CD4-positive, alpha-beta T cell treated with Interleukin-4 for 1 hour (primary cell): ENCODE measurements around the gene ATP12A.
A peak's percentile ranks its signal among the peaks of the same experiment; 100 is the strongest.

Experiments
- DNase-seq, 2 donors: peaks; one replicate each; pipeline ENCODE4 v3.0.0-alpha.2; 2020 to 2022

ATP12A gene

DNA sequence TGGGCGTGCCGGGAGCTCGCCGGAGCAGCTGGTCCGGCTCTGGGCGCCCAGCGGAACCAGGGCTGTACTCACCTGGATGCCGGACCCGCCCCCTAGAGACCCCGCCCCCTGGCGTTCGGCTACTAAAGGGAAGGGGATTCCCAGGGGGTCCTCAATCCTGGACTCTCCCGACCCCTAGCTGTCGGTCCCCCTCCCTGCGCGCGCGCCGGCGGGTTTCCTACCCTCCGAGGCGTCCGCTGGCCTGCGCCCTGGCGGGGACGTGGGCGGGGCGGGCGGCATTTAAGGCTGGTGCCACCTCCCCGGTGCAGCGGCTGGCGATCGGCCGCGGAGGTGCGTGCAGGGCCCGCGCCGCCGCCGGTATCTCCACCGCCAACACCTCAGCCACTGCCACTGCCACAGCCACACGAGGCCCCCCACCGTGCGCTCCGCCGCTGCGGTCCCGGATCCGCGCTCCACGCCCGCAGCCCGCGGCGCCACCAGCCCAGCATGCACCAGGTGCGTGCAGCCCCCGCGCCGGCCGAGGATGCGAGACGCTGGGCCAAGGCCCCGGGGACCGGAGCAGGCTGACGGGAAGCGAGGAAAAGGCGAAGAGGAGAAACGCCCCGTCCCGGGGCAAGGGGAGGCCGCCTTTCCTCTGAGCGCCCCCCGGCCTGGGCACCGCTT lies at the start of gene ATP12A:
Gene ATP12A (plus strand): TSS at position 151 of the 663 bp plus-strand sequence. CDS start 336 bp downstream, at position 487.
- peak; percentile 15 to 40 for DNase-seq

DNA sequence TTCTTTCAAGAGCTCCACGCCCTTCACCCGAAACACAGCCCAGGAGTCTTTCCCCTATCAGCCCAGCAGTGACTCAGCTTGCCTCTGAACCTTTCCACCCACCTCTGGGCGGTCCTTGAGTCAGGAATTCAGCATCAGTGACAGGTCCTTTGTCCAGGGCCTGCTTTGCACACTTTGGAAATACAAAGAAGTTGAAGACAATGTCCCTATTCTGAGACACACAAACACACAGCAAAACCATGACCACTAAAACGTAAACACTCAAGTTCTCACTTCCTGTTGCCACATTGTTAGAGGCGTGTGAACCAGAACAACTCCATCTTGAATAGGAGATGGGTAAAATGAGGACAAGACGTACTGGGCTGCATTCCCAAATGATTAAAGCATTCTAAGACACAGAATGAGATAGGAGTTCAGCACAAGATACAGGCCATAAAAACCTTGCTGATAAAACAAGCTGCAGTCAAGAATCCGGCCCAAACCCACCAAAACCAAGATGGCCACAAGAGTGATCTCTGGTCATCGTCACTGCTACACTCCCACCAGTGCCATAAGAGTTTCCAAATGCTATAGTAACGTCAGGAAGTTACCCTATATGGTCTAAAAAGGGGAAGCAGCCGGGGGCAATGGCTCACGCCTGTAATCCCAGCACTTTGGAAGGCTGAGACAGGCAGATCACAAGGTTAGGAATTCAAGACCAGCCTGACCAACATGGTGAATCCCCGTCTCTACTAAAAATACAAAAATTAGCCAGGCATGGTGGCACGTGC lies 49.2 kb upstream of the ATP12A start:
- DNase-seq: no peak

DNA sequence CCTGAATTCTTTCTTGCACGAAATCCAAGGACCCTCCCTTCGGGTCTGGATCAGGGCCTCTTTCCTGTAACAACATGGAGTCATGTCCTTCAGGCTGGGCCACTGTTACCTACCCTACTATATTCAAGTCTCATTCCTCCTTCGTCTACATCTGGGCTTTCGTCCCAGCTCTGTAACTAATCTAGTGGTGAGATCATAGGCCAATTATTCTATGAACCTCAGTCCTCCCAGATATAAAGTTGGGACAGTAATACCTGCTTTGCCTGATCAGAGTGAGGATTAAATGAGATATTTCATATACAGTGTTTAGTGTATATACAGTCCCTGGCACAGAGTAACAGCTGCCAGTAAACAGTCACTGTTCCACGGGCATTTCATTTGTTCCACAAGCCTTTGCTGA lies 48.3 kb upstream of the ATP12A start:
- DNase-seq: no peak

DNA sequence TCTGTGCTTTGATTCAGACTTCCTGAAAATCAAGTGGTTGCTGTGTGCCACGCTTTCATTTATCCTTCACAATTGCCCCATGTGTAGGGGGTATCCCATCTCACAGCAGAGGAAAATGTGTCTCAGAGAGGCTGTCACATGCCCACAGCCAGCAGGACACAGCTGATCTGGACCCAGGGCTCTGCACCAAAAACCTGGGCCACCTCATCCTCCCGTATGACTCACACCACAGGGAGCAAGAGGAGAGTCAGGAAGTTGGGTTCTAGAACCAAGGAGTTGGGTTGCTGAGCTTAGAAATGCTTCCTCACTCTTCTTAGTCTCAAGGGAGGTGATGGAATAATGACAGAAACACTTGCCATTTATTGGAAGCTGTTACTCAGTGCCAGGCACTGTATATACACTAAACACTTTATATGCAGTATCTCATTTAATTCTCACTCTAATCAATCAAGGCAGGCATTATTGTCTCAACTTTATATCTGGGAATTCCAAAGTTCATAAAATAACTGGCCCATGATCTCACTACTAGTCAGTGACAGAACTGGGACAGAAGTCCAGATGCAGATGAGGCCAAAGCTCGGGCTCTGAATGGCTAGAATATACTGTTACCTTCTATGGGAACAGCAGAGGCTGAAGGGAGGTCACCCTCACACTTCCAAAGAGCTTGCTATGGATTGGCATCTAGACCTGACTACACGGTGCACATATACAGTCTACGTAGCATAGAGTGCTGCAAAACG lies 47.7 kb upstream of the ATP12A start:
- DNase-seq: no peak

DNA sequence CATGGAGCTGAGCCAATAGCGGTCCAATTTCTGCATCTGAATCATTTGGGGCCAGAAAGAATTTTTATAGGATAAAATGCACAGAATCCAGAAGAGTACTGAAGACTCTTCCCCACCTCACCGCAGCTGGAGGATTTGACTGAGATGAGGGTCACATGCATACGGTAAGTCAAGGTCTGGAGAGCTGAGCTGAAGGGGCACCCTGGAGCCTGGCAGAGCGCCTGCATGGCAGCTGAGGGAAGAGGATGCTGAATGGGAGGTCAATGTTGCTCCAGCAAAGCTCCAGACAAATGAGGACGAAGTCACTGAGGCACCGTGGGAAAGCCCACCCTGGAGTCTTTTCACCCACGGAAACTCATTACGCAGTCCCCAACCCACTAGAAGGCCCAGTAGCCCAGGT lies 43.4 kb upstream of the ATP12A start:
- DNase-seq: no peak

DNA sequence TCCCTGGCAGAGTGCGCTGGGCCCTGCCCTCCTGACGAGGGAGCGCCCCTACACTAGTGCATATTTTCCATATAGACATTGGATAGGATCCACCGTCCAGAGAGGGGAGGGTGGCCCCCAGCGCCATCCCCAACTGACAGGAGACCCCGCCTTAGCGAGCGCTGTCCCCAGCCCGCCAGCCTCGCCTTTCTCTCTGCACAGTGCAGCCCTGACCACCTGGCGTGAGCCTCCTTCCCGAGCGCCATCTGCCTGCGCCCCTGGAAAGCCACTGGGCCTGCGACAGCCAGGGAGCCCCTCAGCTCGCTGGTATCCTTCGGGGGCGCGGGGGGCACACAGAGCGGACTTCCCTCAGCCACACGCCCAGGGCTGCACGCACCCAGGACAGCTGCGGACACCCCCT lies 42.1 kb upstream of the ATP12A start:
- DNase-seq: no peak

DNA sequence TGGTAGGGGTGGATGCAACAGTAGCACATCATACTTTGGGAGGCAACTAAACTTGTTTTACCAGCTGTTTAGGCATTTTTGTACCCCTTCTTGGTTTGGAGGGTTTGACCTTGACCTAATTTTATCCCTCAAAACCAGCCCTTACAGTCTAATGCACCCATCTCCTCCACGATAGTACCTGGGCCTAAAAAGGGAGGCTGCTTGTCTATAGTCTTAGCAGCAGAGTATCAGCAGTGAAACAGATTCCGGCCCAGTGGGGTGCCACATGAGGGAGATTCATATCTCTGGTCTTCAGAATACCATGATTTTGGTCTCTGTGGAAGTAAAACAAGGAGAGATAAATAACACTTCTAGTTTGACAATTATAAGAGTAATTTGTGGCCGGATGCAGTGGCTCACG lies 39.5 kb upstream of the ATP12A start:
- no peak for DNase-seq

DNA sequence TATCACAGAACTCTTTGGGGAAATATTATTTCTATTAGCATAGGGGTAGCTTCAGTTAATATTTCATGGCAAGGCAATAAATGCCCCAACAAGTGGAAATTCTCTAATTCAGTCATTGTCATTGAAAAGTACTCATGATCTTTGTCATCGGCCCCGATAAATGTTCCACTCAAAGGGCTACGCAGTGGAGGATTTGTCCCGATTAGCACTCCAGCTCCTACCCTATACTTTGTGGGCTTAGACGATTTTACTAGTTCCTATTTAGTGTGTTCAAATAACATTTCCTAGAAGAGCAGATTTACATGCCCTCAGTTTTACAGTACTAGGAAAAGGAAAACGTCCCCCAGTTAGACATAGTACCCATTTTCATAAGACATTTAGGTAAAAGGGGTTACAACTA lies 38.0 kb upstream of the ATP12A start:
- DNase-seq: no peak

DNA sequence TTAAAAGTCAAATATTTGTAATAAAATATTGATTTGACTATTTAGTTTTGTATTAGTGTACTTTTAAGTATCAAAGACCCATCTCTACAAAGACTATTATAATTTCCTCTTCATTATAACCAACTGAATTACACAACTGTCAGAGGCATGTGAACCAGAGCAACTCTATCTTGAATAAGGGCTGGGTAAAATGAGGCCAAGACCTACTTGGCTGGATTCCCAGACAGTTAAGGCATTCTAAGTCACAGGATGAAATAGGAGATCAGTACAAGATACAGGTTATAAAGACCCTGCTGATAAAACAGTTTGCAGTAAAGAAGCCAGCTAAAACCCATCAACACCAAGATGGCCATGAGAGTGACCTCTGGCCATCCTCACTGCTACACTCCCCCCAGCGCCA lies 36.2 kb upstream of the ATP12A start:
- DNase-seq: no peak

DNA sequence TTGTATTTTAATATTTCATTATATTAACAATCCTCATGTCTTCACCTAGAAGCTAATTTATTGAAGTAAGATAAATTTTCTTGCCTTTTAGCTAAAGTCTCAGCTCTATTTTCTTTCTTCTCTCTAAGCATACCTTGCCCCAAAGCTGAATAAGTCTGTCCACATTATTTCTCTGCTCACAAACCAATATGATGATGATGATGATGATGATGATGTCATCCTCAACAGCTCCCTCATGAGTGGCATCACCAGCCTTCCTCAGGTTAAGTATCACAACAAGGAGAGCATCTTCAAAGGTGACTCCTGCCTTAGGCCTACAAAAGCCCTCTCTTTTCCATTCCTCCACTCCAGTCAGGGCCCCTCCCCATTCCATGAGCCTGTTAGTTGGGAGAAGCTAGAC lies 31.9 kb upstream of the ATP12A start:
- DNase-seq: no peak

DNA sequence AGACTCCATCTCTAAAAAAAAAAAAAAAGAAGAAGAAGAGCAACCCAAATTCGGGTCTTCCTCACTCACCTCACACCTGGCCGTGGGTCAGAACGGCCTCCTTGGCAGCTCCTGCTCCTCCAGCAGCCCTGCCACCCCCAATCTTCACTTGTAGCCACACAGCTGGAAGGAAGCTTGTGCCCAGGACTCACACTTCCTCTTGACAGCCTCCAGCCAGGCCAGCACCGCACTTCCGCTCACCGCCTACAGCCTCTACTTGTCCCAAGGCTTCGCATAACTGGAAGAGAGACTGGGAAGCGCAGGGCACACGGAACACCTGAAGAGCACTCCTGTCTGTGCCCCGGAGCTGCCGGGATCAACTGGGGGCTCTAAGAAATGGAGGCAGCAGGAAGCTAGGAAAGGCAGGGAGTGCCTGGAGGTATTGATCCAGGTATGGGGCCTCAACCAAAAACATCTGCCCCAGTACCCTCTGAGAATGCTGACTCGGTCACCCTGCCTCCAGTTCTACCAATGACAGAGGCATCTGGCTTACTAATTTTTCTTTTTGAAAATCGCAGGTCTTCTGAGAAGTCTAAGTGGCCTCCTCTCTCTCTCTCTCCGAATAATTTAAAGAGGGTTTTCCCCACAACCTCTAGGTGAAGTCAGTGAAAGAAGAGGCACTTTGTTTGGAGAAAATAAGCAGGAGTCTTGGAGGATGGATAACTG lies 31.1 kb upstream of the ATP12A start:
- DNase-seq: no peak

DNA sequence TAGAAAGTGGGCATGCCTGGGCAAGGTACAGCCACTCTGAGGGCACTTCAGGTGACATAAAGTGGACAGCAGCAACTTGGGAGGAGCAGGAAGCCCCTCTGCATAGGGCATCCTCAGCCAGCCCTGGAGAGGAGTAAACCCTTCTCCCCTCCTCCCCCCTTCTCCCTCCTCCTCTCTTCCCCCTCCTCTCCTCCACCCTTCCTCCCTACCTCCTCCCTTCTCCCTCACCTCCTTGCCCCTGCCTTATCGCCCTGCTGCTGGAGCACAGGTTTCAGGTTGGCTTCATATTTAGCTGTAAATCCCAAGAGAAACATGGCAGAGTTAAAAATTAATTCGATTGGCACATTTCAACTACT lies 30.5 kb upstream of the ATP12A start:
- DNase-seq: no peak

DNA sequence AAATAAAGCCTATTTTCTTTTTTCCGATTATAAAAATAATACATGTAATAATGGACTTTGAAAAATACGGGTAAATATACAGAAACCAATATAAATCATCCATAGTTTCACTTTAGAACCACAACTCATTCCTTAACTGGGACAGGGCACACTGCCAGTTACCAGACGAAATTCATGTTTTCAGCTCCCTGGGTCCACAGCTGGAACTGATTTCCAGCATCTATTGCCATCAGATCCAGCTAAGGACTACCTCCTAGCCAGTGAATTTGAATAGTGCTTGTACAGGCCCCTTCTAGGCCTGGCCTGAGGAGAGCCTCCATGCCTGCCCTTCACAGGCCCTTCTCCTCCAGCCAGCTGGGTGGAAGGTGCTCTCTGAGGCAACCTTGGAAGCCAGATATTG lies 30.0 kb upstream of the ATP12A start:
- no peak for DNase-seq

DNA sequence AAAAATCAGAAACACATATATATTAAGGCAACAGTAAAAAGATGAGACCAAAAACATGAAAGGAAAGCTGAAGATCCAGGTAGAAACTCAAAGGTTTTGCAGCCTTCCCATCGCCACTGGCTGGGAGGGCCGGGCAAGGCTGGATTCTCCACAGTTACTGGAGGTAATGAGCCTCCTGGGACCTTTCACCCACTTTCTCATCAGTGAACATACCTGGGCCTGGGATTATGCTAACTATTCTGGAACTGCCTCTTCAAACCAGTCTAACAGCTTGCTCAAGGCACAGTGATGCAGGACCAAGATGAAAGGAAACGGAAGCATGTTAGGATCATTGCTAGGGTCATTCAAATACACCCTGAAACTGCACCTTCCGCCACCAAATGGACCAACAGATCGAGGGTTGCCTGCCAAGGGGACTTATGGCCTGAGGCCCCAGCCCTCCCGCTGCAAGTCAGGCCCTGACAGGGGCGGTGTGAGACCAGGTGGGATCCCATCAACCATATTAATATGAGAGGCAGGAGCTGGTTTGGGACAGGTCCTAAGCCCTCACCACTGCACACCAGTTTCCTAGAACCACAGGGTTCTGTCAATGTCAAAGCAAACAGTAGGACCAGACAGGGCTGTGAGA lies 28.4 kb upstream of the ATP12A start:
- DNase-seq: no peak

DNA sequence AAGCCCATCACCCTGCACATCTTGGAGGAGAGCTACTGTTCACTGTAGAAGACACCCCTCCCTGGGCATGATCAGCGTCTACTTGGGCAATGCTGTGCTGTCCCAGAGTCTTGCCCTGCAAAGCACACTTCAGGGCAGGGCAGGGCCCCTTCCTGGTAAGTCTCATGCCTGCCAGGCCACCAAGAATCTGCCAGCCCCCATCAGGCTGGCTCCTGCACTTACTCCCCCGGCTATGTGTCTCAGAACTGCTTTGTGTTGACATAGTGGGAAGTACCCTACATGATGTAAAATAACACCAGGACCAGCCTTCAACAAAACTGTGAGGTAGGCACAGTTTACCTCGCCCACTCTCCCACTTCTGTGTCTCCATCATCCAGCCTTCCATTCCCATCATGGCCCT lies 27.8 kb upstream of the ATP12A start:
- no peak for DNase-seq

DNA sequence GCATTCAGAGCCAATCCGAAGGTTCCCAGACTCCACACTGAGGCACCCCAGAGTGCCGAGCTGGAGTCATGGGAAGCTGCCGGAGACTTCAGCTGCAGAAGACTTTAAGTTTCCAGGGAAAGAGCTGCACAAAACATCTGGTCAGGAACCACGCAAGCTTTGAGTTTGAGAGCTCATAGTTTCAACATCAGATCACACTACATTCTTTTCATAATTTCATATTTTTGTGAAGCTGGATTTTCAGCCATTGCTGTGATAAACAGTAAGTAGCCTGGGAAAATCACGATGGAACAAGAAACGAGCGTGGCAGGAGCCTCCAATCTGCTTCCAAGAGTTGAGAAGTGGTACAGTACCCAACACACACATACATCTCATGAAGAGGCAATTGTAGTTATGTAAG lies 25.5 kb upstream of the ATP12A start:
- no peak for DNase-seq

DNA sequence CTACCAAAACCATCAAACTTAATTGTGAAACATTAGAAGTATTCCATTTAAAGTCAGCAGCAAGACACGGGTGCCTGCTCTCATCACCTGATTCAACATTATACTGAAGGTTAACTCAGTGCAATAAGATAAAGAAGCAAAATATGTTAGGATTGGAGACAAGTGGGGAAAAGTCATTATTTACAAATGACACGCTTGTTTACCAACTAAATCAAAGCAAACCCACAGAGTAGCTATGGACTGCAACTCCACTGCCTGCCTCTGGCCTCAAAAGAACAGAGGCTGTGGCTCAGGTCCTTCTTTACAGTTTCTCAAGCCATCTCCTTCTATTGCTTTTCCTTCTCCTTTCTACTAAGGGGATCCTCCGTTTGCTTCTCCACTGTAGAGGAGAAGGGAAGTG lies 21.0 kb upstream of the ATP12A start:
- no peak for DNase-seq

DNA sequence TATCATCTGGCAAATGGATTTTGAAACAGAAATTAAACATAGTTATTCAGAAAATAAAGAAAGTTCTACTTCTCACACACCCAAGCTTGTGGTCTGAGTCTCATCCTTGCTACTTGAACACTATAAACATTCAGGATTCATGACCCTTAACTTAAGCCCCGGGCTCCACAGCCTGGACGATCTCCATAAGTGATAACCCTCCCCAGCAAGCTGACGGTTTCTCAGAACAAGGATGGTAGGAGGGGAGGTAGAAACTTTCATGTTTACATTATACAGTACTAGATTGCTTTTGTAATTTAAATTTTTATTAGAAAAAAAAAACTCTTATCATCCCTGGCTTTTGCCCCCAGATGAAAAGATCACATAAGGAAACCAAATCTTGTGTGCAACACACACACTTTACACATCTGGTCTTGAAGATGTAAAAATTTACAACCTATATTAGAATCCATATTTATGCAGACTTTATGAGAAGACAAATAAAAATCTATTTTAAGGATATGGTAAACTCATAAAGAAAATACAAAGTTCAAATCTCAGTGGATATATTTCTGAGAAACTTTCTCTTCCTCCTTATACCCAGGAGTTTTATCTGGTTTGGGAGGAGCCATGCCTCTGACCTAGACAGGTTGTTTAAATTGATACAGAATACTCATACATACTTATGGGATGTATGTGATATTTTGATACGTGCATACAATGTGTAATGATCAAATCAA lies 20.0 kb upstream of the ATP12A start:
- DNase-seq: no peak

DNA sequence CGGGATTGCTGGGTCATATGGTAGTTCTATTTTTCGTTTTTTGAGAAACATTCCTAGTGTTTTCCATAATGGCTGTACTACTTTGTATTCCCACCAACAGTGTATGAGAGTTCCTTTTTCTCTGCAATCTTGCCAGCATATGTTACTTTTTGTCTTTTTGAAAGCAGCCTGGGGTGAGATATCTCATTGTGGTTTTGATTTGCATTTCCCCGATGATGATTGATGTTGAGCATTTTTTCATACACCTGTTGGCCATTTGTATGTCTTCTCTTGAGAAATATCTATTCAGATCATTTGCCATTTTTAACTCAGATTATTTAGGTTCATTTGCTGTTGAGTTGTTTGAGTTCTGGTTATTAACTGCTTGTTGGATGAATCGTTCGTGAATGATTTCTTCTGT lies 18.5 kb upstream of the ATP12A start:
- no peak for DNase-seq

DNA sequence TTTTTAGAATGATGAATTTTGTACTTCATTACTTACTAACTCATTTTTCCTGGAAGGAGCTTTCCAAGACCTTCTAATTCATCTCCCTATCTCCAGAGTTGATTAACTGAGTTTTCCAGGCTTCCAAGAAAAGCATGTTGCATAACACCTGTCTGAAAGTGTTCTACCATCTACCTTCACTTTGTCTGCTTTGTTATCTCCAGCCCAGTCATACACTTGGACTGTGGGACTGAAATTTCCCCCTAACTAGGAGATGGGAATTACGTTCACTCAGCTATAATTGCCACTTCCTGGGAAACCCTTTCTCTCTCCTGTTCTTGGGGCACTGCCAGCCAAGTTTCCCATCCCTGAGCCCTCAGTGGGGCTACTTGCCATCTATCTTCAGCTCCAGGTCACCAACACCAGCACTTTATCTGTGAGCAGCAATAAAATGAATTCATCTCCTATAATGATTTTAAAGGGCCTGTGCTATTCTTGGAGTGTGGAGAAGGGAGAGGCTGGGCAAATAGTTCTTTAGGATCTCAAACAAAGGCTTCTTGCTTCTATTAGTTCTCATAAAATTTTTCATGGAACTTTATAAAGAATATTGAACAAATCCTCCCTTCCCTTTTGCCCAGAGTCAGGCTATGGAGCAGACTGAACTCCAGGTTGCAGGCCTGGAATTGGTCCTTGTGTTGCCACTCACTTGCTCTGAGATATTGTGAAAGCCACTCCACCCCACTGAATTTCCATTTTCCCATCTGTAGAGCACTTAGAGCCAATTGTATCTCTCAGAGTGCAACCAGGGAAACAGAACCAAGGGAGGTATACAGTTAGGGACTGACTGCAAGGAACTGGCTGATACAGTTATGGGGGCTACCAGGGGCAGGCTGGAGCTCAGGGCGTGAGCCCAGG lies 17.8 kb upstream of the ATP12A start:
- DNase-seq: no peak

DNA sequence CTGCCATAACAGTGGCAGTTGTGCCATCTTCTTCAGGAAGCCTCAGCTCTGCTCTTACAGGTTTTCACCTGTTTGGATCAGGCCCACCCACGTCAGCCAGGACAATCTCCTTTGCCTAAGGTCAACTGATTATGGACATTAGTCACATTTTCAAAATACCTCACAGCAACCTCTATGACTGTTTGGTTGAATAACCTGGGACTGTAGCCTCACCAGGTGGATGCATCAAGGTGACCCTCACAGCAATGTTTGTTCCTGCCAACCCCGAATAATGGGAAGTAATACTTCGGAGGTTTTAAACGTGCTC lies 17.2 kb upstream of the ATP12A start:
- no peak for DNase-seq
